Hematopoietic multipotent progenitor cell treated with erythropoietin and hydrocortisone succinate and interleukin-3 and kit ligand, for 4 days (in vitro differentiated cells): Measurements from ENCODE around the gene FLVCR1.
"Not testable (repeated sequence)": the region's sequence is repeated elsewhere in the genome, so short reads cannot be mapped to it uniquely, and the experiment has no call there.

Experiments
- DNase-seq: peaks from one replicate; pipeline ENCODE4 v3.0.0-alpha.2; 2015

FLVCR1 gene

GRCh38 chr1:212857992-212858460 is at the start of gene FLVCR1:
TSS of gene FLVCR1 (plus strand) at chr1:212858275. CDS start at chr1:212858453, 178 bp downstream.
- peak; percentile 99 for DNase-seq

DNA sequence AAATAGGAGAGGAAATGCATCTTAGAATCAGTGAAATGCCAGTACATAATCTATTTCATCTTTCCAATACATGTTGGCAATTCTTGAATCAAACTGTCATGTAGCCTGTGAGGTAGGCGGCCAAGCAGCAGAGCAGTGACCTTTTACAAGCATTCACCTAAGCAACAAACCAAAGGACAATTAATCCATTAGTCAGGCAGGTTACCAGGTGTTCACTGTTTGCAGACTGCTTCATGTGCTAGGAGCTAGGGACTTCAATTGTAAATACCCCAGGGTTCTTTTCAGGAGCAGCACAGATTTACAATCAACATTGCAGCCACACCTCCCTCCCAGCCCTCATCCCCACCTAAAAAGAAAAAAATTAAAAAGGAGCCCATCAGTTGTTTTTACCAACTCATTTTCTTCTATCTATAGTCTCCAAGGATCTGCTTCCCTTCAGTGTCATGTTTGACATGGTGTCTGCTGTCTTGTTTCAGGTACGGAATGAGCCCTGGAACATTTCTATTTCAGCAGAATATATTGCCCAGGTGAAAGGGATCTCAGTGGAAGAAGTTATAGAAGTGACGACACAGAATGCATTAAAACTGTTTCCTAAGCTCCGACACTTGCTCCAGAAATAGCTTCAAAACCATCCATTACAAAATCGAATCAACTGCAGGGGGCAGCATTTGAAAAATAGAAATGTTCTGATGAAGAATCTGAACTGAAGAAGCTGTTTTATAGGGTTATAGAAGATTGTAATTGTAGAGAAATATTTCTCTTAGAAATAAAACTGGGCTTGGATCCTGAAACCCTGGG is 43.3 kb upstream of the FLVCR1 start:
- peak; percentile 56 for DNase-seq

GRCh38 chr1:212816567-212817278 is 41.4 kb upstream of the FLVCR1 start:
- no peak for DNase-seq

GRCh38 chr1:212819726-212820125 is 38.3 kb upstream of the FLVCR1 start:
- peak; percentile 56 for DNase-seq

DNA sequence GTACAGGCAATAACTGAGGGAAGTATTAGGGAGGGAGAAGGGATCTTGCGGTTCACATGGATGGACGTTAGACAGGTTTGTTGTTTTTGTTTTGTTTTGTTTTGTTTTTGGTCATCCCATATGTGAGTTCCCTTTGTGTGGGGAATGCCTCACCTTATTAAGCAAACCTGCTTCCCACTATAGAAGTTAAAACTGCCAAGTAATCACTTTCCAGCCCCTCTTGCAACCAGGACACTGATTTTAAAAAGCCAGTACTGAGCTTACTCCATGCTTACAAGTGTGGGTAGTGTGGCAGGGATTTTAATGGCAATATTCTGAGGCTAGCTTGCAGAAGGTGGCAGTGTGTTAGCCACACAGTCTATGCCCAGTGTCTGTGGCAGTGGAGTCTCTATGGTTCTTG is 37.1 kb upstream of the FLVCR1 start:
- DNase-seq = no peak

DNA sequence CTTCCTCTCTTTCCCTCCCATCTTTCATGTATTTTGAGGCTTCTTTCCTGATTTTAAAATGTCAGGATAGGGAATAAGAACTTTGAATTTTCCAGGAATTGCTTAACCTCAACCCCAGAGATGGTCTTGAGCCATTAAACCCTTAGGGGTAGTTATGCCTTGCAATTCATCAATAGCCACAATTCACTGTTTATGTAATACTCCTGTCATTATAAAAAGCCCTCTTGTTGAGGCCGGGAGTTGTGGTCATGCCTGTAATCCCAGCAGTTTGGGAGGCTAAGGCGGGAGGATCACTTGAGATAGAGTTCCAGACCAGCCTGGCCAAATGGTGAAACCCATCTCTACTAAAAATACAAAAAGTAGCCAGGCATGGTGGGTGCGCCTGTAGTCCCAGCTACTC is 35.1 kb upstream of the FLVCR1 start:
- no peak for DNase-seq

GRCh38 chr1:212824201-212824600 is 33.9 kb upstream of the FLVCR1 start:
- DNase-seq = no peak

DNA sequence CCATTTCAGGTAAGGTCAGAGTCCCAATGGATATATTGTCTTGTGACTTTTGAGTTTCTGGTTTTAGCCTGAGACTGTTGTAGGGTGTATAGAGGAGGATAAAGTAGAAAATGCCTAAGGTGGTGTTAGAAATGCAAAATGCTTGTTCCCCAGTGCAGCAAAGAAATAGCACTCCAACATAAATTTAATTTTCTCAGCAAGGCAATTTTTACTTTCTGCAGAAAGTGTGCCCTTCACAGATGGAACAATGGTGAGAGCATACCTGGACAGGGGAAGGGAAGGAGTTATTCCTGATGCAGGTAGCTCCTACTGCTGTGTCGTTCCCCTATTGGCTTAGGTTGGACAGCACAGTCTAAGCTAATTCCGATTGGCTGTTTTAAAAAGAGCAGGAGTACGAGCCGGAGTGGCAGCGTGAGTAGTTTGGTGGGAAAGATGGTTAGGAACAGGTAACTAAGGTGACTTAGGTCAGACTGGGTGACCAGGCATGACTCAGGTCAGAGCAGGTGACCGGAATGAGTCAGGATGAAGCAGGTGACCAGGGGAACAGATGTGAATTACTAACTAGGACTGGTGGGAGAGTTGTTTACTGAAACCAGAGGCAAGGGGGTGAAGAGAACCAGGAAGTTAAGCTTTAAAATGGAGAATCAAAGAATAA is 32.1 kb upstream of the FLVCR1 start:
- no peak for DNase-seq

GRCh38 chr1:212827171-212827776 is 30.8 kb upstream of the FLVCR1 start:
- no peak for DNase-seq

GRCh38 chr1:212827831-212828278 is 30.2 kb upstream of the FLVCR1 start:
- no peak for DNase-seq

DNA sequence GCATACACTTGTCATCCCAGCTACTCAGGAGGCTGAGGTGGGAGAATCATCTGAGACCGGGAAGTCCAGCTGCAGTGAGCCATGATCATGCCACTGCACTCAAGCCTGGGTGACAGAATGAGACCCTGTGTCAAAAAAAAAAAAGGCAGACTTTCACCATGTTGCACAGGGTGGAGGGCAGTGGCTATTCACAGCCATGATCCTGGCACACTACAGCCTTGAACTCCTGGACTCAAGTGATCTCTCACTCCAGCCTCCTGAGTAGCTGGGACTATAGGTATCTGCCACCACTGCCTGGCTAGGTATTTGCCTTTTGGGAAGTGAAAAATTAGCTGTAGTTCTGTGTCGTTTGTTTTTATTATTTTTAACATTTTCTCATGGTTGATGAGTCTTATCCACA is 29.7 kb upstream of the FLVCR1 start:
- no peak for DNase-seq

DNA sequence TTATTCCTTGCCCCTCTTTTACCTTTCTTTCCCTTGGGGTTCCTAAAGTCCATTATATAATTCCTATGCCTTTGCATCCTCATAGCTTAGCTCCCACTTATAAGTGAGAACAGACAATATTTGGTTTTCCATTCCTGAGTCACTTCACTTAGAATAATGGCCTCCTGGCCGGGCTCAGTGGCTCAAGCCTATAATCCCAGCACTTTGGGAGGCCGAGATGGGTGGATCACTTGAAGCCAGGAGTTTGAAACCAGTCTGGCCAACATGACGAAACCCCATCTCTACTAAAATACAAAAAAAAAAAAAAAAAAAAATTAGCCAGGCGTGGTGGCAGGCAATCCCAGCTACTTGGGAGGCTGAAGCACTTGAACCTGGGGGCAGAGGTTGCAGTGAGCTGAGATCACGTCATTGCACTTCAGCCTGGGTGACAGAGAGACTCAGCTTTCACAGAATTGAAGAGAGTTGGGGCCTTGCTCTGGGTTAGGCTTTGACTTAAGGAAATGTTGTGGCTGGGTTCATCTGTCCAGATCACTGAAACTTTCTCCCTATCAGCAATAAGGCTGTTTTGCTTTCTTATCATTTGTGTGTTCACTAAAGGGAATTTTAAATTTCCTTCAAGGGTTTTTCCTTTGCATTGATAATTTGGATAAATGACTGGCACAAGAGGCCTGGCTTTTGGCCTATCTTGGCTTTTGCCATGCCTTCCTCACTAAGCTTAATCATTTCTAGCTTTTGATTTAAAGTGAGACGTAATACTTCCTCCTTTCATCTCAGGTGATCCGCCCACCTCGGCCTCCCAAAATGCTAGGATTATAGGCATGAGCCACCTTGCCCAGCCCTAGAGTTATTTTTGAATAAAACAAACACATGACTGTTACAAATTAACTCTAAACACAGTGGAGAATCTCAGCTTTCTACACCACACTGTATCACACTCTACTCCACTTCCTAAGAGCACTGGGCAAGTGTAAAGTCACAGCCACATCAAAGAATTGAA is 24.6 kb upstream of the FLVCR1 start:
- not testable (repeated sequence) for DNase-seq

DNA sequence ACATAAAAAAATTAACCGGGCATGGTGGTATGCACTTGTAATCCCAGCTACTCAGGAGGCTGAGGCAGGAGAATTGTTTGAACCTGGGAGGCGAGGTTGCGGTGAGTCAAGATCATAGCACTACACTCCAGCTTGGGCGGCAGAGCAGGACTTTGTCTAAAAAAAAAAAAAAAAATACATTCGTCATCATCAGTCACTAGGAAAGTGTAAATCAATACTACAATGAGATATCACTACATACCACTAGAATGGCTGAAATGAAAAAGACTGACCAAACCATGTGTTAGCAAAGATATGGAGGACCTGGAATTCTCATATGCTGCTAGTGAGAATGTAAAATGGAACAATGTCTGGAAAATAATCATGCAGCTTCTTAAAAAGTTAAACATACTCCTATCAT is 19.9 kb upstream of the FLVCR1 start:
- DNase-seq = no peak

DNA sequence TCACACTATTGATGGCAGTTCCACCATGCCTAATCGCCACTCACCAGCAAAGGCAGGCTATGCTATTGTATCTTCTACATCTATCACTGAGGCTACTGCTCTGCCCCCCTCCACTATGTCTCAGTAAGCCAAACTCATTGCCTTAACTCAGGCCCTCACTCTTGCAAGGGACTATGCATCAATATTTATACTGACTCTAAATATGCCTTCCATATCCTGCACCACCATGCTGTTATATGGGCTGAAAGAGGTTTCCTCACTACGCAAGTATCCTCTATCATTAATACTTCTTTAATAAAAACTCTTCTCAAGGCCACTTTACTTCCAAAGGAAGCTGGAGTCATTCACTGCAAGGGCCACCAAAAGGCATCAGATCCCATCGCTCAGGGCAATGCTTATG is 13.6 kb upstream of the FLVCR1 start:
- DNase-seq = not testable (repeated sequence)

GRCh38 chr1:212847549-212847948 is 10.5 kb upstream of the FLVCR1 start, which contains the start of gene SPATA45:
TSS of gene SPATA45 (minus strand) at chr1:212847649. CDS start at chr1:212836149, 11,500 bp downstream.
- no peak for DNase-seq

DNA sequence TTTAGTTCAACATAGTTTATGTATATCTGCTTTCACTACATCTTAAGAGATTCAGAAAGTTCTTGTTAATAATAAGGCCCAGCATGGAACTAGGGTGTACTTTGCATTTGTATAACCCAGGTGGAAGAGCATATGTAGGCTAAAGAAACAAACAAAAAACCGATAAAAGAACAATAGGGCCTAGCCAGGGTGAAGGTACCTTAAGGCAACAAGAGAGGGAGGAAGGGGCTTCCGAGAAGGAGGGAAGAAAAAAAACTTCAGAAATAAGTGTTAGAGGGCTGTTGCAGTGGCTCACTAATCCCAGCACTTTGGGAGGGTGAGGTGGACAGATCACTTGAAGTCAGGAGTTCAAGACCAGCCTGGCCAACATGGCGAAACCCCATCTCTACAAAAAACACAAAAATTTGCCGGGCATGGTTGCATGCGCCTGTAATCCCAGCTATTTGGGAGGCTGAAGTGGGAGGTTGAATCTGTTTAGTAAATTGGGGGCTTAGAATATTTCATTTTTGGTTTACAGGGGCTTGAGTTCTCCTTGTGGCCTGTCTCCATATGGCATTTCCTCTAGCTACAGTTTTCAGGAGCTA is 5.9 kb upstream of the FLVCR1 start:
- DNase-seq = no peak

GRCh38 chr1:212853658-212854057 is 4.4 kb upstream of the FLVCR1 start:
- DNase-seq = no peak

- no peak for DNase-seq
These were observed 1.3 kb upstream of the FLVCR1 start for GRCh38 chr1:212856755-212857154.

DNA sequence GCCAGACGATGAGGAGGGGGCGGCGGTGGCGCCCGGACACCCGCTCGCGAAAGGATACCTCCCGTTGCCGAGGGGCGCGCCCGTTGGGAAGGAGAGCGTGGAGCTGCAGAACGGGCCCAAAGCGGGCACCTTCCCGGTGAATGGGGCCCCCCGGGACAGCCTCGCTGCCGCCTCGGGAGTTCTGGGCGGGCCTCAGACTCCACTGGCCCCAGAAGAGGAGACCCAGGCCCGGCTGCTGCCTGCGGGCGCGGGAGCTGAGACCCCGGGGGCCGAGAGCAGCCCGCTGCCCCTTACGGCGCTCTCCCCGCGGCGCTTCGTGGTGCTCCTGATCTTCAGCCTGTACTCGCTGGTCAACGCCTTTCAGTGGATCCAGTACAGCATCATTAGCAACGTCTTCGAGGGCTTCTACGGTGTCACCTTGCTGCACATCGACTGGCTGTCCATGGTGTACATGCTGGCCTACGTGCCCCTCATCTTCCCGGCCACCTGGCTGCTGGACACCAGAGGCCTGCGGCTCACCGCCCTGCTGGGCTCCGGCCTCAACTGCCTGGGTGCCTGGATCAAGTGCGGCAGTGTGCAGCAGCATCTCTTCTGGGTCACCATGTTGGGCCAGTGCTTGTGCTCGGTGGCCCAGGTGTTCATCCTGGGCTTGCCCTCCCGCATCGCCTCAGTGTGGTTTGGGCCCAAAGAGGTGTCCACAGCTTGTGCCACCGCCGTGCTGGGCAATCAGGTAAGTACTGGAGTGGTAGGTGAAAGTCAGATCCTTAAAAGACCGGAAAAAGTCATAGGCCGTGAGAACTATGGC is 588 bp downstream of the FLVCR1 start:
- DNase-seq = peak; percentile 57
